Retinal pigment epithelial cell (primary cell): ENCODE data around the gene F7.
"Not testable (repeated sequence)": the region's sequence is repeated elsewhere in the genome, so short reads cannot be mapped to it uniquely, and the experiment has no call there.

Experiments used
- DNase-seq: peaks from one replicate; pipeline ENCODE4 v3.0.0-alpha.2; 2010; ENCODE audit warnings: low read depth
- H3K4me3 ChIP-seq: 2 replicates; pipeline ENCODE4 v1.5.1; 2011; ENCODE audit warnings: mild to moderate bottlenecking, low read length, control low read depth, moderate library complexity
- TF ChIP-seq, protein P1 (sequence below): conservative IDR thresholded peaks from 2 replicates; pipeline ENCODE4 v1.5.1; 2011; ENCODE audit warnings: low read depth, low read length, control low read depth, inconsistent platforms

F7 gene

GRCh38 chr13:113159701-113160100, 54.1 kb downstream of the F7 start:
- TF ChIP-seq, protein P1, sequence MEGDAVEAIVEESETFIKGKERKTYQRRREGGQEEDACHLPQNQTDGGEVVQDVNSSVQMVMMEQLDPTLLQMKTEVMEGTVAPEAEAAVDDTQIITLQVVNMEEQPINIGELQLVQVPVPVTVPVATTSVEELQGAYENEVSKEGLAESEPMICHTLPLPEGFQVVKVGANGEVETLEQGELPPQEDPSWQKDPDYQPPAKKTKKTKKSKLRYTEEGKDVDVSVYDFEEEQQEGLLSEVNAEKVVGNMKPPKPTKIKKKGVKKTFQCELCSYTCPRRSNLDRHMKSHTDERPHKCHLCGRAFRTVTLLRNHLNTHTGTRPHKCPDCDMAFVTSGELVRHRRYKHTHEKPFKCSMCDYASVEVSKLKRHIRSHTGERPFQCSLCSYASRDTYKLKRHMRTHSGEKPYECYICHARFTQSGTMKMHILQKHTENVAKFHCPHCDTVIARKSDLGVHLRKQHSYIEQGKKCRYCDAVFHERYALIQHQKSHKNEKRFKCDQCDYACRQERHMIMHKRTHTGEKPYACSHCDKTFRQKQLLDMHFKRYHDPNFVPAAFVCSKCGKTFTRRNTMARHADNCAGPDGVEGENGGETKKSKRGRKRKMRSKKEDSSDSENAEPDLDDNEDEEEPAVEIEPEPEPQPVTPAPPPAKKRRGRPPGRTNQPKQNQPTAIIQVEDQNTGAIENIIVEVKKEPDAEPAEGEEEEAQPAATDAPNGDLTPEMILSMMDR, result no peak
- no peak for DNase-seq
- no peak overlapping the region for H3K4me3 ChIP-seq

DNA sequence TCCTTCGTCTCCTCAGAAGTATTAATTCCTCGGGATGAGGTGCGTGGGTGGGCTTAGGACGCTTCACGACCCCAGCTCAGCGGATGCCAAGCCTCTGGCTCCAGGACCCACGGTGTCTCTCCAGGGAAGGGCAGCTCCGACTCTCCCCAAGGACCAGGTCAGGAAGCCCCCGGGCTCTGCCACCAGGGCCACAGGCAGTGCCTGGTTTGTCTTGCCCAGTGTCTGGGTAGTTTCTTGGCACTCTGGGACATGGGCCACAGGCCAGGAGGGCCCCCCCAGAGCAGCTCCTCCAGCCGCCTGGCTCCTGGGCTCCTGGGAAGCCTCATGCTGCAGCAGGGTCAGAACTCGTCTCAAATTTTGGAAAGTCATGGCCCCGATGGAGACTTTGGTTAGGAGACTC, 55.4 kb downstream of the F7 start:
- H3K4me3 ChIP-seq, result no peak overlapping the region
- TF ChIP-seq, protein P1, result no peak
- no peak for DNase-seq

DNA sequence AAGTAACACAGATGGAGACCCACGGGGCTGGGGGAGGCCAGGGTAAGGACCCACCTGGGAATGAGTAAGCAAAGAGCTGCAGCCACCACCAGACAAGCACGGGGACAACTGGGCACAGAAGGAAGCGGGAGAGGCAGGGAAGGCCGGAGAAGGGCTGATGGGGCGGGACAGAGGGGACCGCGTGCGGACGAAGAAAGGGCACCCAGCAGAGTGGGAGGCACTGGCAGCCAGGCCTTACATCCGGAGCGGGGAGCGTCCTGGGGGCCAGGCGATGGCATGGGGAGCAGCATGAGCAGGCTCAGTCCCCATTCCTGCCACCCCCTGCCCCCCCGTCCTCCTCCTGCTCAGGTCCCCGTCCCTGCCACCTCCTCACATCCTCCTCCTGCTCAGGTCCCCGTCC, 55.8 kb downstream of the F7 start:
- no peak overlapping the region for H3K4me3 ChIP-seq
- DNase-seq, result no peak
- TF ChIP-seq, protein P1, result no peak

GRCh38 chr13:113161975-113162374, 56.4 kb downstream of the F7 start:
- not testable (repeated sequence) for DNase-seq

GRCh38 chr13:113162783-113163685, 57.4 kb downstream of the F7 start:
- TF ChIP-seq, protein P1, result no peak
- DNase-seq, result no peak
- H3K4me3 ChIP-seq, result no peak overlapping the region

More at GRCh38 chr13:113161975-113162374, 56.4 kb downstream of the F7 start:
- H3K4me3 ChIP-seq, result not testable (repeated sequence)

- TF ChIP-seq, protein P1, result no peak
- no peak for DNase-seq
These were observed 58.9 kb downstream of the F7 start for GRCh38 chr13:113164492-113164891.

DNA sequence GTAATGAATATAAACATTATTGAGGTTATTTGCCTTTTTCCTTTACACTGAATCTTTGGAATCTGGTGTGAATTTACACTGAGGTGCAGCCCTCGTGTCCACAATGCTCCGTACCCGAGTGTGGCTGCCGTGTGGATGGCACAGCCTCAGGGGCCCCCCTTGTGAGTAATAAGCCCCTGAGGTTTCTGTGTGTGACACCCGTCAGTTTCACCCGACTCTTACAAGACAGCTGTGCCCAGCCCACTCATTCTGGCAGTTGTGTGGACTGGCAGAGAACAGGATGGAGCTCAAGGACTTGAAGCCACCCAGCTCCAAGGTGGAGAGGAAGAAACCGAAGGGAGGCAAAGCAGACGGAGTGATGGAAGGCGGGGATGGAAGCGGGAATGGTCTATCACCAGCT, 60.7 kb downstream of the F7 start:
- H3K4me3 ChIP-seq, result no peak overlapping the region
- TF ChIP-seq, protein P1, result no peak
- no peak for DNase-seq

More at GRCh38 chr13:113164492-113164891, 58.9 kb downstream of the F7 start:
- H3K4me3 ChIP-seq, result no peak overlapping the region
